ENCODE measurements around the gene KCNG2. TPM values are rescaled to one million over a fixed set of nuclear protein-coding genes. Genes with fewer than 3 reads are reported as not detected.

KCNG2 gene
- total RNA-seq, 2 donors from 2014 or later: not detected

- intact Hi-C loops (cut with DNase I): no loop called here
- no peaks in the 10 kb centered on the region for H3K36me3 ChIP-seq (replicated peaks in 1 of 2; ENCODE audit: insufficient read depth in 1 of 2, low read depth in 2 of 2)
- peak in 2 of 4 donors; percentile 30 to 44 for DNase-seq
- no peaks in the 10 kb centered on the region for H3K27me3 ChIP-seq
- H3K4me1 ChIP-seq: peaks cover 6% of the 10 kb centered on the region
- H3K4me3 ChIP-seq: no peak overlapping the region
- H3K9me3 ChIP-seq: no peaks in the 10 kb centered on the region
- TF ChIP-seq POLR2A (IDR thresholded peaks at IDR 0.05): no peak
- 45 to 50% methylated on average over 13 to 14 of the region's 14 CpGs for WGBS, 2 donors
- H3K27ac ChIP-seq: no peak overlapping the region
- ATAC-seq: no peak
These were observed 59.4 kb downstream of the KCNG2 start for GRCh38 chr18:79857082-79857671.

GRCh38 chr18:79859314-79859713, 61.6 kb downstream of the KCNG2 start:
- Histone ChIP-seq H3K4me3 (no peak overlapping the region), H3K9me3 (no peaks in the 10 kb centered on the region), H3K27me3 (no peaks in the 10 kb centered on the region), H3K36me3 (replicated peaks in 1 of 2; ENCODE audit: insufficient read depth in 1 of 2, low read depth in 2 of 2) (no peaks in the 10 kb centered on the region), H3K27ac (no peak overlapping the region), H3K4me1 (peaks cover 6% of the 10 kb centered on the region)
- intact Hi-C loops (cut with DNase I): no loop called here
- no peak for DNase-seq
- TF ChIP-seq POLR2A (IDR thresholded peaks at IDR 0.05): no peak
- TF ChIP-seq, protein P1, sequence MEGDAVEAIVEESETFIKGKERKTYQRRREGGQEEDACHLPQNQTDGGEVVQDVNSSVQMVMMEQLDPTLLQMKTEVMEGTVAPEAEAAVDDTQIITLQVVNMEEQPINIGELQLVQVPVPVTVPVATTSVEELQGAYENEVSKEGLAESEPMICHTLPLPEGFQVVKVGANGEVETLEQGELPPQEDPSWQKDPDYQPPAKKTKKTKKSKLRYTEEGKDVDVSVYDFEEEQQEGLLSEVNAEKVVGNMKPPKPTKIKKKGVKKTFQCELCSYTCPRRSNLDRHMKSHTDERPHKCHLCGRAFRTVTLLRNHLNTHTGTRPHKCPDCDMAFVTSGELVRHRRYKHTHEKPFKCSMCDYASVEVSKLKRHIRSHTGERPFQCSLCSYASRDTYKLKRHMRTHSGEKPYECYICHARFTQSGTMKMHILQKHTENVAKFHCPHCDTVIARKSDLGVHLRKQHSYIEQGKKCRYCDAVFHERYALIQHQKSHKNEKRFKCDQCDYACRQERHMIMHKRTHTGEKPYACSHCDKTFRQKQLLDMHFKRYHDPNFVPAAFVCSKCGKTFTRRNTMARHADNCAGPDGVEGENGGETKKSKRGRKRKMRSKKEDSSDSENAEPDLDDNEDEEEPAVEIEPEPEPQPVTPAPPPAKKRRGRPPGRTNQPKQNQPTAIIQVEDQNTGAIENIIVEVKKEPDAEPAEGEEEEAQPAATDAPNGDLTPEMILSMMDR (IDR thresholded peaks at IDR 0.05): no peak
- no peak for ATAC-seq
- WGBS, 2 donors: 58 to 73% methylated on average over 7 of the region's 7 CpGs

- TF ChIP-seq, protein P1 (IDR thresholded peaks at IDR 0.05): no peak
- no peak for TF ChIP-seq POLR2A (IDR thresholded peaks at IDR 0.05)
- Histone ChIP-seq H3K9me3 (no peaks in the 10 kb centered on the region), H3K36me3 (replicated peaks in 1 of 2; ENCODE audit: insufficient read depth in 1 of 2, low read depth in 2 of 2) (no peaks in the 10 kb centered on the region), H3K27me3 (no peaks in the 10 kb centered on the region), H3K4me3 (no peak overlapping the region), H3K27ac (no peak overlapping the region), H3K4me1 (peaks cover under 1% of the 10 kb centered on the region)
- DNase-seq (no peak), ATAC-seq (no peak)
- intact Hi-C loops (cut with DNase I): no loop called here
- WGBS, 2 donors: 63 to 69% methylated on average over 2 of the region's 2 CpGs
These were observed 63.9 kb downstream of the KCNG2 start for GRCh38 chr18:79861687-79862086.

DNA sequence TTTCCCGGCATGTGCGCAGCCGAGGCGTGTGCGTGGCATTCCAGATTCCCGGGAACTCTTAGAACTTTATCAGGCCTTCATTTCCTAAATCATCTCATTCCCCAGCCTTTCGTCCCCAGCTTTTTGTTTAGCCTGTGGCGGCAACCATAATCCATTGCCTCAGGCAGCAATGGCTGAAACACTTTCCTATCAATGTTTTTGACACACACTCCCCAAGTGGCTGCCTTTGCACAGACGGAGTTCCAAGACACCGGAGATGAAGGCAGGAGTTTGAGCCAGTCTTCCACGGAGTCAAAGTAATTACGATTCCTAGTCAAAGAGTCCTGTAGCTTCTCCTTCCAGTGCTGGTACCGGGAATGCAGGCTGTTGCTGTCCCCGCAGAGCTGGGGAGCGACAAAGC, 64.8 kb downstream of the KCNG2 start:
- H3K27me3 ChIP-seq: no peaks in the 10 kb centered on the region
- no peak overlapping the region for H3K27ac ChIP-seq
- H3K36me3 ChIP-seq (replicated peaks in 1 of 2; ENCODE audit: insufficient read depth in 1 of 2, low read depth in 2 of 2): no peaks in the 10 kb centered on the region
- TF ChIP-seq POLR2A (IDR thresholded peaks at IDR 0.05): no peak
- TF ChIP-seq, protein P1 (IDR thresholded peaks at IDR 0.05): no peak
- 88 to 90% methylated on average over 15 of the region's 15 CpGs for WGBS, 2 donors
- ATAC-seq: no peak
- intact Hi-C loops (cut with DNase I): no loop called here
- no peak overlapping the region for H3K4me3 ChIP-seq
- no peaks in the 10 kb centered on the region for H3K4me1 ChIP-seq
- no peak for DNase-seq
- no peaks in the 10 kb centered on the region for H3K9me3 ChIP-seq

DNA sequence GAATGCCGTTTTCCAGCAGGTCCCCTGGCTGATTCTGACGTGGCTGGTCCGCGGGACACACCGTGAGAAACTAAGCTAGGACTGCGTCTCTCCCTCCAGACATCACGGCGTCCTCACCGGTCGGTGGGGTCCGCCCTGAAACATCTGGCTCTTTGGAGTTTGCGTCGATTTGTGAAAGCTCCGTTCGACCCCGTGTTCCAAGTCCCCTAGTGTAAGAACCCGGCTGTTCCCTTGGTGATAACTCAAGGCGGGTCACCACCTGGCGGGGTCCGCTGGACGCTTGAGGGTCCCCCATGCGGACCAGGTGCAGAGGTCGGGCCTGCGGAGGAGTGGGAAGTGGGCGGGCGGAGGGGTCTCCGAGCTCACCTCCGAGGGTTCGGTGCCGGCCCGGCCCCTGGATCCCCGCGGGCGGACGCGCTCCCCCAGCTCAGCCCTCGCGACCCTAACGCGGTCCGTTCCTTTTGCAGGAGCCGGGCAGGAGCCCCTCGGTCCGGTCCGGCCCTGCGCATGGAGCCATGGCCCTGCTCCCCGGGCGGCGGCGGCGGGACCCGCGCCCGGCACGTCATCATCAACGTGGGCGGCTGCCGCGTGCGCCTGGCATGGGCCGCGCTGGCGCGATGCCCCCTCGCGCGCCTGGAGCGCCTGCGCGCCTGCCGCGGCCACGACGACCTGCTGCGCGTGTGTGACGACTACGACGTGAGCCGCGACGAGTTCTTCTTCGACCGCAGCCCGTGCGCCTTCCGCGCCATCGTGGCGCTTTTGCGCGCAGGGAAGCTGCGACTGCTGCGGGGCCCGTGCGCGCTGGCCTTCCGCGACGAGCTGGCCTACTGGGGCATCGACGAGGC, 65.6 kb downstream of the KCNG2 start:
- Histone ChIP-seq H3K9me3 (no peaks in the 10 kb centered on the region), H3K36me3 (replicated peaks in 1 of 2; ENCODE audit: insufficient read depth in 1 of 2, low read depth in 2 of 2) (no peaks in the 10 kb centered on the region), H3K27me3 (no peaks in the 10 kb centered on the region), H3K4me3 (no peak overlapping the region), H3K27ac (no peak overlapping the region), H3K4me1 (no peaks in the 10 kb centered on the region)
- no peak for TF ChIP-seq POLR2A (IDR thresholded peaks at IDR 0.05)
- TF ChIP-seq, protein P1 (IDR thresholded peaks at IDR 0.05): no peak
- DNase-seq (no peak), ATAC-seq (no peak)
- intact Hi-C loops (cut with DNase I): no loop called here
- WGBS, 2 donors: 62 to 69% methylated on average over 51 to 88 of the region's 102 CpGs

Data from body of pancreas (tissue), 4 donors.